Measurements from ENCODE around the gene NEDD9. TPM values are rescaled to one million over a fixed set of nuclear protein-coding genes. Genes with fewer than 3 reads are reported as not detected.

Gene NEDD9
- total and polyA plus RNA-seq, 3 experiments from 2014 or later: 39.9 to 41.0 (median 40.2) TPM

DNA sequence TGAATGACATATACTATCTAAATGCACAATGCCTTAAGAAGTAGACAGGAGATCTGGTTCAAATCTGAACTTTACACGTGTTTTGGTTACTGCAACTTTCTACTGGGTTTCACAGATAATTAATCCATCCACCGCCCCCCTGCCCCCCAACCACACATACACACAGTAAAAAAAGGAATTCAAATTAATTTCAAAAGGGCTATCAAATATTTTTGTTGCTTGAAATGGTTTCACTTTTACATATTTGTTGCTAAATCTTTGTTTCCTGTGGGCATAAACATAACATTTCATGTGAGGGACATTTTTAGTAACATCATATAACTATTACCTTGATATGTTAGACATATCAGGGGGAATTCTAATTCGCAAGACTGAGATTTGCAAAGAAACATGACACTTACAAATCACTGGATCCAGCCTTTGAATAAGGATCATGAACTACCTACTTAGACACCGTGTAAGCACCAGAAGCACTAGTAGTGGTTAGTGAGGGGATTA is 7.5 kb downstream of the NEDD9 start:
- H3K36me3 Mint-ChIP-seq: peaks cover 6 to 13% (median 6%) of the 10 kb centered on the region in 3 donors
- H3K27ac ChIP-seq (ENCODE audit: low read depth, low read length): peak overlapping the region; percentile 49
- peaks cover 70 to 89% (median 79%) of the 10 kb centered on the region in 3 donors for H3K4me1 Mint-ChIP-seq
- no peaks in the 10 kb centered on the region for H3K27me3 ChIP-seq (ENCODE audit: insufficient read depth, low read length, poor library complexity, severe bottlenecking)
- H3K36me3 ChIP-seq (ENCODE audit: insufficient read depth, low read length): no peaks in the 10 kb centered on the region
- H3K9me3 ChIP-seq (ENCODE audit: low read length): no peaks in the 10 kb centered on the region
- H3K27ac Mint-ChIP-seq: peak overlapping the region; percentile 89 to 99 (median 96)
- no peak for DNase-seq
- no peak overlapping the region for H3K4me3 ChIP-seq (ENCODE audit: low read length)
- no peaks in the 10 kb centered on the region for H3K9me3 Mint-ChIP-seq
- H3K4me1 ChIP-seq (ENCODE audit: insufficient read depth, low read length): peaks cover 33% of the 10 kb centered on the region
- peak overlapping the region; percentile 69 to 90 (median 83) for H3K4me3 Mint-ChIP-seq
- H3K27me3 Mint-ChIP-seq: no peaks in the 10 kb centered on the region
- POLR2A ChIA-PET: interaction anchor here (0.7 to 3.2 kb wide), 3 partner anchors 7 to 158 kb away, joined by 3 to 13 read pairs (median 3); partner anchors contain the start of gene NEDD9
- CTCF ChIA-PET: interaction anchor here (1.5 kb wide), 1 partner anchor 53 kb away, joined by 3 read pairs; no protein-coding TSS in a partner anchor

DNA sequence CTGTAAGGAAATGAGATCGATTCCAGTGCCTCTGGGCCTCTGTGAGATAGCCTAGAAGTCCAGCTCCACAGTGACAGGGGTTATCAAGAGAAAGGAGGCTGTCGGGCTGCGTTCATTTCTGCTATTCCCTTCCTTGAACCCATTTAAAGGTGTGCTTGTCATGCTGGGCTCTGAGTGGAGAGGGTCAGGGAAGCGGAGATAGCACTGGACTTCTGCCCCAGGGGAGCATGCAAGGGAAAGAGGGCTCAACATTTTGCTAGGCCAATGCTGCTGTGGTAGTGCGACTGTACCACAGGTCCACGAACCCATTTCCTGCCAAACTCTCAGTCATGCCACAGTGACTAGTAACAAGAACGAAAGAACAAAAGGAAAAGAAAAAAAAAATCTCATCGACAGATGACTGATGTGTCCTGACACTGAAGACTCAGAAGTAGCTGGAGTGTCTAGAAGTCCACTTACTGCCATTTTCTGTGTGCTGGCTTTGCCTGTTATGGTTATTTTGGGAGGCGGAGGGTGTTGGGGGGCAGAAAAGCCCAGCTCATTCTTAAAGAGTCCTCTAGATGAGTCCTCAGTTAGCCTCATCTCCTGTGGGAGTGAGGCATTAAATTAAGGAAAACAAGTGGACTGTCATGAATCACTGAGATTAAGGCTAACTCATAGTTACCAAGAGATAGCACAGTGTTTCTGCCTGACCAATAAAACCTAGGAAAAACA is 8.1 kb downstream of the NEDD9 start:
- Mint-ChIP-seq H3K27me3 (no peaks in the 10 kb centered on the region), H3K4me3 (peak overlapping the region; percentile 69 to 90 (median 83)), H3K27ac (peak overlapping the region; percentile 89 to 99 (median 96)), H3K9me3 (no peaks in the 10 kb centered on the region), H3K4me1 (peaks cover 67 to 89% (median 78%) of the 10 kb centered on the region in 3 donors), H3K36me3 (peaks cover 10 to 19% (median 12%) of the 10 kb centered on the region in 3 donors)
- no peaks in the 10 kb centered on the region for H3K27me3 ChIP-seq (ENCODE audit: insufficient read depth, low read length, poor library complexity, severe bottlenecking)
- H3K4me3 ChIP-seq (ENCODE audit: low read length): no peak overlapping the region
- peaks cover 33% of the 10 kb centered on the region for H3K4me1 ChIP-seq (ENCODE audit: insufficient read depth, low read length)
- DNase-seq: peak; percentile 11 to 76 (median 25)
- no peaks in the 10 kb centered on the region for H3K9me3 ChIP-seq (ENCODE audit: low read length)
- H3K27ac ChIP-seq (ENCODE audit: low read depth, low read length): peak overlapping the region; percentile 49
- CTCF ChIA-PET: interaction anchor here (1.0 to 1.5 kb wide), 2 partner anchors 14 to 53 kb away, joined by 3 read pairs; no protein-coding TSS in a partner anchor
- H3K36me3 ChIP-seq (ENCODE audit: insufficient read depth, low read length): no peaks in the 10 kb centered on the region
- POLR2A ChIA-PET: interaction anchor here (0.7 to 3.2 kb wide), 3 partner anchors 8 to 158 kb away, joined by 3 to 13 read pairs (median 3); partner anchors contain the start of gene NEDD9

DNA sequence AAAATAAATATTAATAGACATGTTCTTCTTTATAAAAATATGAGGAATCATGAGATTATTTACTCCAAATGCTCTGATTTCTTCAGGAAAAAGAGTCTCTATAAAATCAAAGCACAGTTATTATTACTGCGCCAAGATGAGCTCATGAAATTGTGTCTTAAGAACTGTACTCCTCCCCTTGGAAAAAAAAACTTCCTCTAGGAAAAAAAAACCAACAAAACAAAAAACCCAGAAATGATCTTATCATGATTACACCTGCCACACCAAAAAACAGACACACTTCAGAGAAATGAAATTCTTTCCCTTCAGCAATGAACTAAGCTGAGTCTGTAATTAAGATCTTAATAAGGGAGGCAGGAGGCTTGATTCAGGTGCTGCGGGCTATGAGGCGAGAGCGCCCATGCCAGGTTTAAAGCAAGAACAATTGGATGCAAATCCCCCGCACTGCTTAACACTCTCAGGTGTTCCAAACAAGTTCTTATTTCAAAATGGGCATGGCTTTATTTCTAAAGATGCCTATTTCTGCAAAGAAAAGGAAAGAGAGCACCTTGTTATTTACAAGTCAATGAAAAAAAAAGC is 9.1 kb downstream of the NEDD9 start:
- Histone ChIP-seq H3K27me3 (ENCODE audit: insufficient read depth, low read length, poor library complexity, severe bottlenecking) (no peaks in the 10 kb centered on the region), H3K27ac (ENCODE audit: low read depth, low read length) (no peak overlapping the region), H3K36me3 (ENCODE audit: insufficient read depth, low read length) (no peaks in the 10 kb centered on the region), H3K4me1 (ENCODE audit: insufficient read depth, low read length) (peaks cover 33% of the 10 kb centered on the region), H3K4me3 (ENCODE audit: low read length) (no peak overlapping the region), H3K9me3 (ENCODE audit: low read length) (no peaks in the 10 kb centered on the region)
- Mint-ChIP-seq H3K36me3 (peaks cover 13 to 28% (median 15%) of the 10 kb centered on the region in 3 donors), H3K4me1 (peaks cover 72 to 93% (median 83%) of the 10 kb centered on the region in 3 donors), H3K4me3 (peak overlapping the region; percentile 69 to 90 (median 82)), H3K27me3 (no peaks in the 10 kb centered on the region), H3K27ac (peak overlapping the region; percentile 89 to 99 (median 96)), H3K9me3 (no peaks in the 10 kb centered on the region)
- CTCF ChIA-PET: interaction anchor here (1.0 to 1.5 kb wide), 2 partner anchors 15 to 52 kb away, joined by 3 read pairs; no protein-coding TSS in a partner anchor
- DNase-seq: no peak
- POLR2A ChIA-PET: interaction anchor here (1.3 to 3.2 kb wide), 3 partner anchors 8 to 25 kb away, joined by 5 to 13 read pairs (median 5); partner anchors contain the start of gene NEDD9

DNA sequence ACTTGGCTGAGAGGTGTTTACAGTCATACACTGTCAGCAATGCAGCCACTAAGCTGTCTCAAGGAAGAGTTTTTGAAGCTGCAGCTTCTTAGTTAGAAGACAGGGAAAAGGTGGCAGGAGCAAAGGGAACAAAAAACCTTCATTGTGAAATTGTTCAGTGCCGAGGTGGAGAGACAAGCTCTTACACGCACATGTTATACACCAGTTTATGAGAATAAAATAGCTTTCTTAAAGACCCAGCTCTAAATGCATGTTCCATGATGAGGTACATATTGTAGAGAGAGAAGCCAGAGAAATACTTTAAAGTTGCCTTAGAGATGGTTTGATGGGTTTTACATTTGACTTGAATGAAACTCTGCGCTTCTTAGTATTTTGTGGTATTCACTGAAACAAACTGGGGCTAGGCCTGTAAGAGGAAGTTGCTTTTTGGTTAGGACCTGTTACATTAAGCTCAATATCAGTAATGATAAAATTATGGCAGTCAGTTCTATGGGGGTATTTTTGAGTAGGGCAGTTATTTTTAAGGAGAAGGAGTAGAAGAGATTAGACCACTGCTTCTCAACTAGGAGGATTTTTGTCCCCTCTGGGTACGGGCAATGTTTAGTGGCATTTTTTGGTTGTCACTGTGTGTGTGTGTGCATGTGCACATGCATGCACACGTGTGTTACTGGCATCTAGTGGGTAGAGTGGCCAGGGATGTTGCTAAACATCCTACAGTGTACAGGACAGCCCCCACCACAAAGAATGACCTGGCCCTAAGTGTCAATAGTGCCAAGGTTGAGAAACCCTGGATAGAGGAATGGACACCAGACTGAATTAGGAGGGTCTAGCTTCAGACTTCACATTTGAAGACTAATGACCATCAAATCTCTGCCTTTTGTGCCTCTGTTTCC is 9.8 kb downstream of the NEDD9 start:
- peaks cover 13 to 30% (median 15%) of the 10 kb centered on the region in 3 donors for H3K36me3 Mint-ChIP-seq
- peaks cover 76 to 93% (median 86%) of the 10 kb centered on the region in 3 donors for H3K4me1 Mint-ChIP-seq
- peak overlapping the region; percentile 10 to 60 (median 52) for H3K4me3 Mint-ChIP-seq

DNA sequence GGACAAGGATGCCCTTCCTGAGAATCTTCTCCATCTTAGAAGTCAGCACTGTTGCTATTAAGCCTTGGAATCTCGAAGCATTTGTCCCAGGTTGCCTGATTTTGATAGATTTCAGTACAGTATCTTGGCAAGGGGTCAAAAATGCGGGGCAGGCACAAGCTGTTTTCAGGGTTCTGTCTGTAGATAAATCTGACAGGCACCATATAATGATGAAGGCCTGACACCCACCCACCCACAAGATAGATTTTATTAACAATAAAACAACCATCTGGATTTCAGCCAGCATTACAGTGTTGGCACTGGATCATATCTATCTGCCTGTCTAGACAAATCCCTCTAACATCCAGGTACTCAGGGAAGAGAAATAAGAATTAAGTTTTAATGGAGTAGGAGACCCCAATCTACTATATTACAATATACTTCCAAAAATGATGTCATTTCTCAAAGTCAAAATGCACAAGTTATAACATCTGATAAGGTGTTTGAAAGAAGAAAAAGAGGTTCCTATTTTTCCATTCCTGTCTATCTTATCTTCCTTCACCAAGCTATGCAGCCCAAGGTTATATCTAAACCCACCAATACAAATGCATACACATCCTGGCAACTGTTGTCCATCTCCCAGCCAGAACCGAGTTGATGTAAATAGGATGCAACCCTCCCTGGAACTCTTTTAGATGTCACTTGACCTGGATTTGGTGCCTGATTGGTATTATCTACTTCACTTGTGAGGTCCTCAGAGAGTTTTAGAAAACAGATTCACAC is 10.7 kb downstream of the NEDD9 start:
- ChIA-PET POLR2A (interaction anchor here (1.3 to 3.2 kb wide), 3 partner anchors 9 to 23 kb away, joined by 5 to 13 read pairs (median 5); partner anchors contain the start of gene NEDD9), CTCF (interaction anchor here (0.9 kb wide), 1 partner anchor 29 kb away, joined by 3 read pairs; no protein-coding TSS in a partner anchor)
- Histone ChIP-seq H3K27me3 (ENCODE audit: insufficient read depth, low read length, poor library complexity, severe bottlenecking) (no peaks in the 10 kb centered on the region), H3K27ac (ENCODE audit: low read depth, low read length) (peak overlapping the region; percentile 5), H3K4me3 (ENCODE audit: low read length) (no peak overlapping the region), H3K36me3 (ENCODE audit: insufficient read depth, low read length) (no peaks in the 10 kb centered on the region), H3K9me3 (ENCODE audit: low read length) (no peaks in the 10 kb centered on the region), H3K4me1 (ENCODE audit: insufficient read depth, low read length) (peaks cover 33% of the 10 kb centered on the region)
- H3K9me3 Mint-ChIP-seq: no peaks in the 10 kb centered on the region
- H3K27me3 Mint-ChIP-seq: no peaks in the 10 kb centered on the region
- H3K36me3 Mint-ChIP-seq: peaks cover 14 to 31% (median 15%) of the 10 kb centered on the region in 3 donors
- peaks cover 77 to 93% (median 85%) of the 10 kb centered on the region in 3 donors for H3K4me1 Mint-ChIP-seq
- peak overlapping the region in 4 of 7 donors; percentile 15 to 58 (median 44) for H3K4me3 Mint-ChIP-seq
- peak overlapping the region; percentile 72 to 99 (median 89) for H3K27ac Mint-ChIP-seq
- DNase-seq: no peak

More for the DNA sequence above, 9.8 kb downstream of the NEDD9 start:
- Histone ChIP-seq H3K27ac (ENCODE audit: low read depth, low read length) (peak overlapping the region; percentile 5), H3K9me3 (ENCODE audit: low read length) (no peaks in the 10 kb centered on the region), H3K4me3 (ENCODE audit: low read length) (no peak overlapping the region), H3K4me1 (ENCODE audit: insufficient read depth, low read length) (peaks cover 33% of the 10 kb centered on the region), H3K27me3 (ENCODE audit: insufficient read depth, low read length, poor library complexity, severe bottlenecking) (no peaks in the 10 kb centered on the region), H3K36me3 (ENCODE audit: insufficient read depth, low read length) (no peaks in the 10 kb centered on the region)
- ChIA-PET POLR2A (interaction anchor here (1.3 to 3.2 kb wide), 3 partner anchors 8 to 24 kb away, joined by 5 to 13 read pairs (median 5); partner anchors contain the start of gene NEDD9), CTCF (interaction anchor here (0.9 kb wide), 1 partner anchor 28 kb away, joined by 3 read pairs; no protein-coding TSS in a partner anchor)
- Mint-ChIP-seq H3K27ac (peak overlapping the region; percentile 6 to 99 (median 89)), H3K9me3 (no peaks in the 10 kb centered on the region), H3K27me3 (no peaks in the 10 kb centered on the region)
- no peak for DNase-seq

DNA sequence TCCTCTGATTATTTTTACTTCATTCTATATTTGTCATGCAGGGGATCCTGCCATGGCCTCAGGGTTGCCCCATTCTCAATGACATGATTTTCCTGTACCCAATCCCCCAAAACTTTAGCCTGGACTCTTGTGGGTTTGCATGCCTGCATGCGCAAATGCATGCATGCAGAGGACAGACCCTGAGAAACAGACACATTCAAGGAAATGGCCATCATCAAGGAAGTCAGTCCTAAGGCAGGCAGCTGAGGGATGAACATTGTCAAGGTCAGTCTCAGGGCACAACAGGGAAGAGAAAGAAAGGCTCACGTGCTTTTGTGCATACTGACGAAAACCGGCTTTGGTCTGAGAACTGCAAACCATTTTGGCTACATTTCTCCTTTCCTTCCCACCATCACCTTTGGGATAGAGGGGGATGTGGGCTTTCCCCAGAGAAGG is 13.1 kb downstream of the NEDD9 start:
- Histone ChIP-seq H3K27me3 (ENCODE audit: insufficient read depth, low read length, poor library complexity, severe bottlenecking) (no peaks in the 10 kb centered on the region), H3K36me3 (ENCODE audit: insufficient read depth, low read length) (no peaks in the 10 kb centered on the region), H3K9me3 (ENCODE audit: low read length) (no peaks in the 10 kb centered on the region), H3K4me1 (ENCODE audit: insufficient read depth, low read length) (peaks cover 23% of the 10 kb centered on the region), H3K27ac (ENCODE audit: low read depth, low read length) (no peak overlapping the region), H3K4me3 (ENCODE audit: low read length) (no peak overlapping the region)
- Mint-ChIP-seq H3K4me1 (peaks cover 68 to 83% (median 74%) of the 10 kb centered on the region in 3 donors), H3K36me3 (peaks cover 15 to 50% (median 21%) of the 10 kb centered on the region in 3 donors), H3K9me3 (no peaks in the 10 kb centered on the region), H3K27me3 (no peaks in the 10 kb centered on the region), H3K4me3 (peak overlapping the region in 1 of 7 donors; percentile 9), H3K27ac (peak overlapping the region in 1 of 8 donors; percentile 30)
- no peak for DNase-seq
- ChIA-PET CTCF (no interaction called here), POLR2A (interaction anchor here (0.6 kb wide), 1 partner anchor 40 kb away, joined by 3 read pairs; no protein-coding TSS in a partner anchor)

Data from CD8-positive, alpha-beta memory T cell (primary cell).